ENCODE data around the gene PRR14.

The PRR14 gene

GRCh38 chr16:30645727-30646126, 5.0 kb upstream of the PRR14 start:
- H3K9me3 ChIP-seq (ENCODE audit: control insufficient read depth, insufficient read depth, low read depth, low read length) = no peaks in the 10 kb centered on the region
- H3K27ac ChIP-seq (ENCODE audit: extremely low read depth, low read depth, low read length) = no peak overlapping the region
- no peaks in the 10 kb centered on the region for H3K4me1 ChIP-seq (ENCODE audit: control insufficient read depth, insufficient read depth, low read length)
- no peak overlapping the region for H3K4me3 ChIP-seq (ENCODE audit: low read depth, low read length)
- TF ChIP-seq ZBTB48 (tag by site-specific recombination; IDR thresholded peaks at IDR 0.05) (no peak), HOXC10 (CRISPR knock-in tag; IDR thresholded peaks at IDR 0.05) (no peak), IKZF3 (tag by site-specific recombination; IDR thresholded peaks at IDR 0.05) (no peak), ZNF449 (tag by site-specific recombination; IDR thresholded peaks at IDR 0.05) (no peak), ZNF362 (tag by site-specific recombination; IDR thresholded peaks at IDR 0.05) (no peak), ZNF626 (tag by site-specific recombination; IDR thresholded peaks at IDR 0.05) (no peak), ZNF629 (tag by site-specific recombination; IDR thresholded peaks at IDR 0.05) (no peak)
- no peaks in the 10 kb centered on the region for H3K36me3 ChIP-seq (ENCODE audit: control insufficient read depth in 2 of 2, insufficient read depth in 1 of 2, low read length in 2 of 2)
- ChIA-PET CTCF (interaction anchor here (0.6 to 2.3 kb wide), 6 partner anchors 9 to 216 kb away, joined by 3 to 9 read pairs (median 5); partner anchors contain the start of gene DCTPP1), POLR2A (interaction anchor here (1.6 kb wide), 1 partner anchor 10 kb away, joined by 3 read pairs; no protein-coding TSS in a partner anchor)

- POLR2A ChIA-PET = interaction anchor here (0.5 to 0.6 kb wide), 2 partner anchors 11 to 739 kb away, joined by 3 to 5 read pairs; no protein-coding TSS in a partner anchor
- Histone ChIP-seq H3K9me3 (ENCODE audit: control insufficient read depth, insufficient read depth, low read depth, low read length) (no peaks in the 10 kb centered on the region), H3K36me3 (ENCODE audit: control insufficient read depth in 2 of 2, insufficient read depth in 1 of 2, low read length in 2 of 2) (peaks cover 0 to 1% of the 10 kb centered on the region in 2 experiments; a peak in 1 of 3 replicates), H3K4me1 (ENCODE audit: control insufficient read depth, insufficient read depth, low read length) (no peaks in the 10 kb centered on the region), H3K27ac (ENCODE audit: extremely low read depth, low read depth, low read length) (no peak overlapping the region), H3K4me3 (ENCODE audit: low read depth, low read length) (no peak overlapping the region)
- CTCF ChIA-PET = interaction anchor here (2.3 kb wide), 1 partner anchor 18 kb away, joined by 8 read pairs; no protein-coding TSS in a partner anchor
- TF ChIP-seq ZNF791 (tag by site-specific recombination; IDR thresholded peaks at IDR 0.05) (no peak), ZNF366 (tag by site-specific recombination; conservative IDR thresholded peaks at IDR 0.05) (peak; percentile 85; the same call in 1 of the 2 replicates)
Measured at GRCh38 chr16:30647274-30647571, 3.5 kb upstream of the PRR14 start.

GRCh38 chr16:30649725-30650368, 913 bp upstream of the PRR14 start:
- peak overlapping the region; percentile 59 for H3K27ac ChIP-seq (ENCODE audit: extremely low read depth, low read depth, low read length)
- CTCF ChIA-PET = interaction anchor here (0.5 to 2.1 kb wide), 10 partner anchors 9 to 1676 kb away, joined by 3 to 9 read pairs (median 4); no protein-coding TSS in a partner anchor
- TF ChIP-seq HOXC10 (CRISPR knock-in tag; IDR thresholded peaks at IDR 0.05) (no peak), ZFP69B (tag by site-specific recombination; IDR thresholded peaks at IDR 0.05) (peak; percentile 94), ZNF157 (tag by site-specific recombination; IDR thresholded peaks at IDR 0.05) (0 out of 2 replicates have a peak, but pooled peaks have one; percentile 21), SETDB1 (IDR thresholded peaks at IDR 0.05; ENCODE audit: insufficient read length, low read length) (no peak), ZNF148 (tag by site-specific recombination; IDR thresholded peaks at IDR 0.05; ENCODE audit: borderline replicate concordance) (no peak), ZNF513 (tag by site-specific recombination; IDR thresholded peaks at IDR 0.05) (no peak), GLI4 (tag by site-specific recombination; IDR thresholded peaks at IDR 0.05) (no peak), PRDM4 (tag by site-specific recombination; IDR thresholded peaks at IDR 0.05) (no peak), YY2 (tag by site-specific recombination; IDR thresholded peaks at IDR 0.05) (no peak), ZNF133 (tag by site-specific recombination; IDR thresholded peaks at IDR 0.05) (no peak), ZNF692 (tag by site-specific recombination; IDR thresholded peaks at IDR 0.05) (peak; percentile 92)

More at GRCh38 chr16:30649725-30650368, 913 bp upstream of the PRR14 start:
- Histone ChIP-seq H3K9me3 (ENCODE audit: control insufficient read depth, insufficient read depth, low read depth, low read length) (no peaks in the 10 kb centered on the region), H3K4me3 (ENCODE audit: low read depth, low read length) (peak overlapping the region; percentile 12), H3K36me3 (ENCODE audit: control insufficient read depth in 2 of 2, insufficient read depth in 1 of 2, low read length in 2 of 2) (peaks cover 10 to 28% of the 10 kb centered on the region in 2 experiments; a peak in 2 of 3 replicates), H3K4me1 (ENCODE audit: control insufficient read depth, insufficient read depth, low read length) (no peaks in the 10 kb centered on the region)
- POLR2A ChIA-PET = interaction anchor here (0.6 to 2.2 kb wide), 19 partner anchors 8 to 677 kb away, joined by 3 to 21 read pairs (median 4); partner anchors contain the start of genes ALDOA, DCTPP1, FBRS and PHKG2
